DOHH2 (cell line): ENCODE results near the gene ITGAE.

ENCODE experiments used
- CTCF ChIP-seq: fragments of 200-600 bp; sonication (generic); IDR thresholded peaks from one replicate; pipeline ENCODE4 v1.5.1; 2014; ENCODE audit warnings: antibody characterized with exemption, mild to moderate bottlenecking, low read depth, low read length; ENCODE audit not compliant: poor library complexity, severe bottlenecking
- EZH2phosphoT487 ChIP-seq: fragments of 200-600 bp; sonication (generic); IDR thresholded peaks from 2 replicates; pipeline ENCODE4 v1.6.1; 2017; ENCODE audit warnings: borderline replicate concordance, mild to moderate bottlenecking, antibody characterized with exemption, low read length, moderate library complexity, mixed read lengths

- TF ChIP-seq EZH2phosphoT487 (no peak), CTCF (no peak)
Measured at GRCh38 chr17:3754066-3754457, 46.9 kb downstream of the ITGAE start.
